ENCODE results near the gene DCANP1. TPM values are rescaled to one million over a fixed set of nuclear protein-coding genes. Genes with fewer than 3 reads are reported as not detected.
A peak's percentile ranks its signal among the peaks of the same experiment; 100 is the strongest.

DCANP1 gene
- total RNA-seq, 2 experiments from 2014 or later, result 0.08 TPM; not detected in 1

- Mint-ChIP-seq H3K4me1 (ENCODE audit: low read depth) (no peaks in the 10 kb centered on the region), H3K36me3 (ENCODE audit: low read depth) (no peaks in the 10 kb centered on the region), H3K9me3 (no peaks in the 10 kb centered on the region), H3K27me3 (no peaks in the 10 kb centered on the region), H3K27ac (no peak overlapping the region), H3K4me3 (no peak overlapping the region)
- no peaks in the 10 kb centered on the region for H3K4me1 ChIP-seq (ENCODE audit: insufficient read depth, low read length)
- H3K4me3 ChIP-seq (ENCODE audit: low read length), result no peak overlapping the region
- no peak for TF ChIP-seq CTCF (IDR thresholded peaks at IDR 0.05)
- CTCF ChIA-PET, result no interaction called here
- ATAC-seq (ENCODE audit: poor library complexity) (no peak), DNase-seq (no peak)
- peaks cover 0 to 4% of the 10 kb centered on the region in 2 experiments for H3K9me3 ChIP-seq (ENCODE audit: control insufficient read depth in 1 of 2, insufficient read depth in 1 of 2, low read length in 2 of 2)
- intact Hi-C loops (cut with DNase I, micrococcal nuclease), result no loop called here
- H3K27me3 ChIP-seq (ENCODE audit: control insufficient read depth in 1 of 2, insufficient read depth in 2 of 2, low read length in 2 of 2), result peaks cover 9 to 14% of the 10 kb centered on the region in 2 experiments
- no peaks in the 10 kb centered on the region for H3K36me3 ChIP-seq (ENCODE audit: insufficient read depth, low read length)
- POLR2A ChIA-PET, result no interaction called here
- H3K27ac ChIP-seq (ENCODE audit: low read depth in 1 of 2, low read length in 2 of 2), result no peak overlapping the region
Observed at GRCh38 chr5:135437796-135438560, 9.2 kb downstream of the DCANP1 start.

- CTCF ChIA-PET, result no interaction called here
- Mint-ChIP-seq H3K36me3 (ENCODE audit: low read depth) (no peaks in the 10 kb centered on the region), H3K27me3 (no peaks in the 10 kb centered on the region), H3K27ac (no peak overlapping the region), H3K9me3 (no peaks in the 10 kb centered on the region), H3K4me1 (ENCODE audit: low read depth) (no peaks in the 10 kb centered on the region), H3K4me3 (no peak overlapping the region)
- TF ChIP-seq CTCF (IDR thresholded peaks at IDR 0.05), result no peak
- DNase-seq (peak in 3 of 14 experiments; percentile 16 to 56 (median 51)), ATAC-seq (ENCODE audit: poor library complexity) (no peak)
- no peak overlapping the region for H3K4me3 ChIP-seq (ENCODE audit: low read length)
- POLR2A ChIA-PET, result no interaction called here
- no peaks in the 10 kb centered on the region for H3K4me1 ChIP-seq (ENCODE audit: insufficient read depth, low read length)
- peaks cover 0 to 4% of the 10 kb centered on the region in 2 experiments for H3K9me3 ChIP-seq (ENCODE audit: control insufficient read depth in 1 of 2, insufficient read depth in 1 of 2, low read length in 2 of 2)
- intact Hi-C loops (cut with DNase I, micrococcal nuclease), result no loop called here
- no peak overlapping the region for H3K27ac ChIP-seq (ENCODE audit: low read depth in 1 of 2, low read length in 2 of 2)
- H3K27me3 ChIP-seq (ENCODE audit: control insufficient read depth in 1 of 2, insufficient read depth in 2 of 2, low read length in 2 of 2), result peaks cover 9 to 14% of the 10 kb centered on the region in 2 experiments
- H3K36me3 ChIP-seq (ENCODE audit: insufficient read depth, low read length), result no peaks in the 10 kb centered on the region
Observed at GRCh38 chr5:135437422-135437795, 9.7 kb downstream of the DCANP1 start.

- no peak overlapping the region for H3K27ac ChIP-seq (ENCODE audit: low read depth in 1 of 2, low read length in 2 of 2)
- H3K27me3 Mint-ChIP-seq, result no peaks in the 10 kb centered on the region
- H3K27me3 ChIP-seq (ENCODE audit: control insufficient read depth in 1 of 2, insufficient read depth in 2 of 2, low read length in 2 of 2), result peaks cover 9 to 14% of the 10 kb centered on the region in 2 experiments
- H3K4me1 Mint-ChIP-seq (ENCODE audit: low read depth), result no peaks in the 10 kb centered on the region
- H3K36me3 ChIP-seq (ENCODE audit: insufficient read depth, low read length), result no peaks in the 10 kb centered on the region
- ChIA-PET CTCF (no interaction called here), POLR2A (no interaction called here)
- DNase-seq (no peak), ATAC-seq (ENCODE audit: poor library complexity) (no peak)
- H3K4me1 ChIP-seq (ENCODE audit: insufficient read depth, low read length), result no peaks in the 10 kb centered on the region
- no peak overlapping the region for H3K4me3 Mint-ChIP-seq
- H3K27ac Mint-ChIP-seq, result no peak overlapping the region
- no peaks in the 10 kb centered on the region for H3K9me3 Mint-ChIP-seq
- TF ChIP-seq CTCF (IDR thresholded peaks at IDR 0.05), result no peak
- intact Hi-C loops (cut with DNase I, micrococcal nuclease), result no loop called here
- H3K36me3 Mint-ChIP-seq (ENCODE audit: low read depth), result no peaks in the 10 kb centered on the region
- no peak overlapping the region for H3K4me3 ChIP-seq (ENCODE audit: low read length)
- H3K9me3 ChIP-seq (ENCODE audit: control insufficient read depth in 1 of 2, insufficient read depth in 1 of 2, low read length in 2 of 2), result peaks cover 0 to 4% of the 10 kb centered on the region in 2 experiments
Observed at GRCh38 chr5:135436951-135437418, 10.2 kb downstream of the DCANP1 start.
